AG09309 (cell line): ENCODE results near the gene ANAPC13.
A peak's percentile ranks its signal among the peaks of the same experiment; 100 is the strongest.

Experiments used
- DNase-seq: peaks from one replicate; pipeline ENCODE4 v3.0.0-alpha.2; 2010; ENCODE audit warnings: low read depth
- H3K4me3 ChIP-seq: 2 replicates; pipeline ENCODE4 v1.5.1; 2011; ENCODE audit warnings: mild to moderate bottlenecking, low read depth, low read length, moderate library complexity; ENCODE audit not compliant: control insufficient read depth
- CTCF ChIP-seq: IDR thresholded peaks from 2 replicates; pipeline ENCODE4 v1.5.1; 2011; ENCODE audit warnings: mild to moderate bottlenecking, low read depth, low read length, inconsistent platforms; ENCODE audit not compliant: insufficient read depth, control insufficient read depth; ENCODE audit errors: missing control alignments

Gene ANAPC13

GRCh38 chr3:134466331-134466730 is 19.5 kb downstream of the ANAPC13 start:
- no peak for DNase-seq
- no peak overlapping the region for H3K4me3 ChIP-seq
- no peak for TF ChIP-seq CTCF

- no peak overlapping the region for H3K4me3 ChIP-seq
- no peak for DNase-seq
- peak; percentile 13 for TF ChIP-seq CTCF
These were observed 21.0 kb downstream of the ANAPC13 start for GRCh38 chr3:134464689-134465365.

- H3K4me3 ChIP-seq, result no peak overlapping the region
- TF ChIP-seq CTCF, result no peak
- peak; percentile 99 for DNase-seq
These were observed 21.6 kb downstream of the ANAPC13 start for GRCh38 chr3:134464064-134464688.

- no peak for TF ChIP-seq CTCF
- H3K4me3 ChIP-seq, result no peak overlapping the region
- no peak for DNase-seq
These were observed 22.1 kb downstream of the ANAPC13 start for GRCh38 chr3:134463676-134464063.

GRCh38 chr3:134462331-134462941 is 23.3 kb downstream of the ANAPC13 start:
- H3K4me3 ChIP-seq, result no peak overlapping the region; the same call in 1 of the 2 replicates
- peak; percentile 86 for DNase-seq

GRCh38 chr3:134460965-134461364 is 24.8 kb downstream of the ANAPC13 start:
- DNase-seq, result peak; percentile 98
- TF ChIP-seq CTCF, result no peak

More at GRCh38 chr3:134462331-134462941, 23.3 kb downstream of the ANAPC13 start:
- no peak for TF ChIP-seq CTCF

More at GRCh38 chr3:134460965-134461364, 24.8 kb downstream of the ANAPC13 start:
- no peak overlapping the region for H3K4me3 ChIP-seq
